Body of pancreas (tissue), 4 donors: ENCODE data around the gene RGP1.

Experiments
- CTCF ChIP-seq, 7 experiments: fragments of 450-650 bp in 4 of 7; fragments of 200-600 bp in 3 of 7; sonication (generic) in 3 of 7; IDR thresholded peaks; one replicate each; pipeline ENCODE4 v1.5.1; 2016 to 2019; ENCODE audit warnings: antibody characterized with exemption in 7 of 7
- POLR2A ChIP-seq, 3 donors: fragments of 450-650 bp; IDR thresholded peaks; one replicate each; pipeline ENCODE4 v1.6.1; 2016; ENCODE audit warnings: antibody characterized with exemption in 3 of 3, mild to moderate bottlenecking in 2 of 3

- no peak for TF ChIP-seq CTCF (IDR thresholded peaks at IDR 0.05)
- TF ChIP-seq POLR2A (IDR thresholded peaks at IDR 0.05), result no peak
Measured at GRCh38 chr9:35801328-35802128, 52.4 kb downstream of the RGP1 start.
